HEK293 (cell line): ENCODE results near the gene TENT4A.

Experiments
- CTCF ChIA-PET: fragments of 350-600 bp; formaldehyde crosslinking; extraction: SDS; loops from one replicate; lab custom pipeline; 2021; ENCODE audit warnings: antibody characterized with exemption; lab: Yijun Ruan, JAX
- POLR2A ChIA-PET: fragments of 300-600 bp; formaldehyde crosslinking; extraction: SDS; loops from one replicate; lab custom pipeline; 2020; ENCODE audit warnings: antibody characterized with exemption, inconsistent platforms; lab: Yijun Ruan, JAX
- H3K27ac ChIP-seq: fragments of 200-500 bp; sonication (Bioruptor generic); 2 replicates; pipeline ENCODE4 v1.5.1; 2014; ENCODE audit warnings: low read depth, low read length, control low read depth, inconsistent platforms; ENCODE audit errors: extremely low read depth
- H3K36me3 ChIP-seq, 2 experiments: fragments of 200-500 bp in 1 of 2; sonication (Bioruptor generic) in 1 of 2; 1 replicate in 1 of 2; 2 replicates in 1 of 2; pipeline ENCODE4 v1.5.1; 2014 to 2017; ENCODE audit warnings: inconsistent platforms in 2 of 2, low read length in 2 of 2; ENCODE audit not compliant: control insufficient read depth in 2 of 2, insufficient read depth in 1 of 2
- H3K4me1 ChIP-seq: fragments of 200-500 bp; sonication (Bioruptor generic); 2 replicates; pipeline ENCODE4 v1.5.1; 2014; ENCODE audit warnings: mild to moderate bottlenecking, low read length, inconsistent platforms; ENCODE audit not compliant: control insufficient read depth, insufficient read depth
- H3K4me3 ChIP-seq: 2 replicates; pipeline ENCODE4 v1.5.1; 2011; ENCODE audit warnings: low read depth, mild to moderate bottlenecking, control low read depth, low read length, moderate library complexity
- H3K9me3 ChIP-seq: fragments of 200-500 bp; sonication (Bioruptor generic); 2 replicates; pipeline ENCODE4 v1.5.1; 2014; ENCODE audit warnings: low read depth, low read length, inconsistent platforms; ENCODE audit not compliant: control insufficient read depth, insufficient read depth
- FEZF1 ChIP-seq: fragments of 450-650 bp; formaldehyde crosslinking; IDR thresholded peaks from 2 replicates; pipeline ENCODE4 v1.5.1; 2016; ENCODE audit warnings: missing biosample characterization, missing genetic modification characterization
- MZF1 ChIP-seq: fragments of 450-650 bp; formaldehyde crosslinking; IDR thresholded peaks from 2 replicates; pipeline ENCODE4 v1.5.1; 2017; ENCODE audit warnings: missing biosample characterization, missing genetic modification characterization, borderline replicate concordance
- SP7 ChIP-seq: fragments of 450-650 bp; formaldehyde crosslinking; IDR thresholded peaks from 2 replicates; pipeline ENCODE4 v1.5.1; 2016; ENCODE audit warnings: missing biosample characterization, missing genetic modification characterization
- ZBTB10 ChIP-seq: fragments of 450-650 bp; formaldehyde crosslinking; IDR thresholded peaks from 2 replicates; pipeline ENCODE4 v1.5.1; 2016; ENCODE audit warnings: missing biosample characterization, missing genetic modification characterization
- ZBTB49 ChIP-seq: fragments of 450-650 bp; formaldehyde crosslinking; IDR thresholded peaks from 2 replicates; pipeline ENCODE4 v1.5.1; 2016; ENCODE audit warnings: missing biosample characterization, missing genetic modification characterization, low read depth
- ZBTB8A ChIP-seq: fragments of 450-650 bp; formaldehyde crosslinking; IDR thresholded peaks from 2 replicates; pipeline ENCODE4 v1.5.1; 2016; ENCODE audit warnings: missing biosample characterization, missing genetic modification characterization
- ZFP41 ChIP-seq: fragments of 450-650 bp; formaldehyde crosslinking; IDR thresholded peaks from 2 replicates; pipeline ENCODE4 v1.5.1; 2016; ENCODE audit warnings: missing biosample characterization, missing genetic modification characterization, borderline replicate concordance
- ZNF10 ChIP-seq: fragments of 450-650 bp; formaldehyde crosslinking; IDR thresholded peaks from 2 replicates; pipeline ENCODE4 v1.5.1; 2017; ENCODE audit warnings: missing biosample characterization, missing genetic modification characterization
- ZNF157 ChIP-seq: fragments of 450-650 bp; formaldehyde crosslinking; IDR thresholded peaks from 2 replicates; pipeline ENCODE4 v1.5.1; 2016; ENCODE audit warnings: missing biosample characterization, missing genetic modification characterization
- ZNF202 ChIP-seq: fragments of 450-650 bp; formaldehyde crosslinking; IDR thresholded peaks from 2 replicates; pipeline ENCODE4 v1.5.1; 2016; ENCODE audit warnings: missing biosample characterization, missing genetic modification characterization, borderline replicate concordance
- ZNF24 ChIP-seq: fragments of 450-650 bp; formaldehyde crosslinking; IDR thresholded peaks from 2 replicates; pipeline ENCODE4 v1.5.1; 2016; ENCODE audit warnings: missing biosample characterization, missing genetic modification characterization
- ZNF335 ChIP-seq: fragments of 450-650 bp; formaldehyde crosslinking; conservative IDR thresholded peaks from 2 replicates; pipeline ENCODE4 v1.5.1; 2016; ENCODE audit warnings: missing biosample characterization, missing genetic modification characterization
- ZNF398 ChIP-seq: fragments of 450-650 bp; formaldehyde crosslinking; IDR thresholded peaks from 2 replicates; pipeline ENCODE4 v1.5.1; 2017; ENCODE audit warnings: missing biosample characterization, missing genetic modification characterization
- ZNF549 ChIP-seq: fragments of 450-650 bp; IDR thresholded peaks from 2 replicates; pipeline ENCODE4 v1.5.1; 2018; ENCODE audit warnings: missing biosample characterization, missing genetic modification characterization, mild to moderate bottlenecking, inconsistent platforms, moderate library complexity
- TF ChIP-seq, protein P1 (sequence below): fragments of 450-650 bp; formaldehyde crosslinking; IDR thresholded peaks from 2 replicates; pipeline ENCODE4 v1.5.1; 2016; ENCODE audit warnings: missing biosample characterization, missing genetic modification characterization
- TF ChIP-seq, protein P2 (sequence below): fragments of 450-650 bp; formaldehyde crosslinking; IDR thresholded peaks from 2 replicates; pipeline ENCODE4 v1.5.1; 2016; ENCODE audit warnings: missing biosample characterization, missing genetic modification characterization

Gene TENT4A

DNA sequence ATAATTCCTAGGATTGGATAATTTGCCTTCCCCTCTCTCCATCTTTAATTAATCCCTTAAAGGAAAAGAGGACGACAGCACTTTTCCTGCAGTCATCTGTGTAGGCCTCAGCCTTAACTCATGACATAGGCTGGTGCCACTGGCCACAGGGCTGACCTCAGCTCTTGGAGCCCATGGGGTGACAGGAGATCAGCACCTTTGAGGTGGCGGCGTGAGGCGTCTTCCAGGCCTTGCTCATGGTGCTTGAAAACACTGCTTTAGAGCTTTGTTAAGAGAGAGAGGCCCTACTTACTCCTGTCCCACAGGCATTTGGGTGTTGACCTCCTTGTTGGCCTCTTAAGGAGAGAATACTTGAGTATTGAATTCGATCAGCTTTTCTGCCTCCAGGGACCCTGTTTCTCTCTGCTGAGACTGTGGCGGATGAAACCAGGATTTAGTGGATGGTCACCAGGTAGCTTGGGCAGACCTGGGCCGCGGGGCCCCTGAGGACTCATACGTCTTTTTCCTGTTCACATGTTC, 23.4 kb downstream of the TENT4A start:
- Histone ChIP-seq H3K36me3 (peaks cover 30 to 66% of the 10 kb centered on the region in 2 experiments; a peak in 2 of 3 replicates), H3K4me1 (peaks cover 13% of the 10 kb centered on the region), H3K4me3 (no peak overlapping the region)
- POLR2A ChIA-PET: interaction anchor here (0.5 kb wide), 1 partner anchor 77 kb away, joined by 4 read pairs; no protein-coding TSS in a partner anchor
- no peak for TF ChIP-seq ZBTB49
- TF ChIP-seq, protein P1, sequence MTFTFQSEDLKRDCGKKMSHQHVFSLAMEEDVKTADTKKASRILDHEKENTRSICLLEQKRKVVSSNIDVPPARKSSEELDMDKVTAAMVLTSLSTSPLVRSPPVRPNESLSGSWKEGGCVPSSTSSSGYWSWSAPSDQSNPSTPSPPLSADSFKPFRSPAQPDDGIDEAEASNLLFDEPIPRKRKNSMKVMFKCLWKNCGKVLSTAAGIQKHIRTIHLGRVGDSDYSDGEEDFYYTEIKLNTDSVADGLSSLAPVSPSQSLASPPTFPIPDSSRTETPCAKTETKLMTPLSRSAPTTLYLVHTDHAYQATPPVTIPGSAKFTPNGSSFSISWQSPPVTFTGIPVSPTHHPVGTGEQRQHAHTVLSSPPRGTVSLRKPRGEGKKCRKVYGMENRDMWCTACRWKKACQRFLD: no peak
- no peak for TF ChIP-seq ZNF10 (tag by site-specific recombination)
- TF ChIP-seq SP7 (tag by site-specific recombination): no peak
- no peak for TF ChIP-seq ZNF398
- TF ChIP-seq ZFP41 (tag by site-specific recombination): no peak
- TF ChIP-seq ZBTB10 (tag by site-specific recombination): no peak
- no peak for TF ChIP-seq ZBTB8A (tag by site-specific recombination)
- TF ChIP-seq ZNF157: no peak
- TF ChIP-seq FEZF1 (tag by site-specific recombination): no peak
- no peak for TF ChIP-seq ZNF335 (tag by site-specific recombination)
- no peak for TF ChIP-seq ZNF24
- no peak for TF ChIP-seq ZNF549 (tag by site-specific recombination)
- no peak for TF ChIP-seq MZF1 (tag by site-specific recombination)
- no peak for TF ChIP-seq ZNF202
- TF ChIP-seq, protein P2, sequence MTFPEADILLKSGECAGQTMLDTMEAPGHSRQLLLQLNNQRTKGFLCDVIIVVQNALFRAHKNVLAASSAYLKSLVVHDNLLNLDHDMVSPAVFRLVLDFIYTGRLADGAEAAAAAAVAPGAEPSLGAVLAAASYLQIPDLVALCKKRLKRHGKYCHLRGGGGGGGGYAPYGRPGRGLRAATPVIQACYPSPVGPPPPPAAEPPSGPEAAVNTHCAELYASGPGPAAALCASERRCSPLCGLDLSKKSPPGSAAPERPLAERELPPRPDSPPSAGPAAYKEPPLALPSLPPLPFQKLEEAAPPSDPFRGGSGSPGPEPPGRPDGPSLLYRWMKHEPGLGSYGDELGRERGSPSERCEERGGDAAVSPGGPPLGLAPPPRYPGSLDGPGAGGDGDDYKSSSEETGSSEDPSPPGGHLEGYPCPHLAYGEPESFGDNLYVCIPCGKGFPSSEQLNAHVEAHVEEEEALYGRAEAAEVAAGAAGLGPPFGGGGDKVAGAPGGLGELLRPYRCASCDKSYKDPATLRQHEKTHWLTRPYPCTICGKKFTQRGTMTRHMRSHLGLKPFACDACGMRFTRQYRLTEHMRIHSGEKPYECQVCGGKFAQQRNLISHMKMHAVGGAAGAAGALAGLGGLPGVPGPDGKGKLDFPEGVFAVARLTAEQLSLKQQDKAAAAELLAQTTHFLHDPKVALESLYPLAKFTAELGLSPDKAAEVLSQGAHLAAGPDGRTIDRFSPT (tag by site-specific recombination): no peak
- TF ChIP-seq, all 188 proteins: peak for 0
- Histone ChIP-seq H3K9me3 (no peaks in the 10 kb centered on the region), H3K27ac (no peak overlapping the region)
- CTCF ChIA-PET: interaction anchor here (0.7 to 1.4 kb wide), 2 partner anchors 9 to 341 kb away, joined by 3 to 6 read pairs; no protein-coding TSS in a partner anchor
